Astrocyte (in vitro differentiated cells and primary cell): ENCODE data around the gene DBNDD2. TPM values are rescaled to one million over a fixed set of nuclear protein-coding genes. Genes with fewer than 3 reads are reported as not detected.

ENCODE experiments used
- DNase-seq: peaks from one replicate; pipeline ENCODE4 v3.0.0-alpha.2; 2010; ENCODE audit warnings: low read depth
- FAIRE-seq: peaks from 2 replicates; lab custom pipeline; 2011; peaks lifted over from hg19 to GRCh38; lab: Jason Lieb, UNC
- H2AFZ ChIP-seq: 2 replicates; pipeline ENCODE4 v1.6.0; 2012; ENCODE audit warnings: low read depth, low read length, inconsistent platforms
- H3K27ac ChIP-seq: 2 replicates; pipeline ENCODE4 v1.5.1; 2011; ENCODE audit warnings: low read depth, low read length, inconsistent platforms
- H3K27me3 ChIP-seq: 2 replicates; pipeline ENCODE4 v1.6.0; 2011; ENCODE audit warnings: low read length, inconsistent platforms; ENCODE audit not compliant: insufficient read depth
- H3K36me3 ChIP-seq: 2 replicates; pipeline ENCODE4 v1.5.1; 2011; ENCODE audit warnings: low read length, inconsistent platforms; ENCODE audit not compliant: insufficient read depth
- H3K4me1 ChIP-seq: 2 replicates; pipeline ENCODE4 v1.5.1; 2011; ENCODE audit warnings: low read length, inconsistent platforms; ENCODE audit not compliant: insufficient read depth
- H3K4me2 ChIP-seq: 2 replicates; pipeline ENCODE4 v1.6.0; 2012; ENCODE audit warnings: low read length, inconsistent platforms
- H3K4me3 ChIP-seq: 2 replicates; pipeline ENCODE4 v1.5.1; 2011; ENCODE audit warnings: low read depth, mild to moderate bottlenecking, low read length, inconsistent platforms; ENCODE audit not compliant: insufficient read depth
- H3K79me2 ChIP-seq: 2 replicates; pipeline ENCODE4 v1.6.0; 2012; ENCODE audit warnings: mild to moderate bottlenecking, low read length, inconsistent platforms; ENCODE audit not compliant: insufficient read depth
- H3K9ac ChIP-seq: 2 replicates; pipeline ENCODE4 v1.6.0; 2012; ENCODE audit warnings: mild to moderate bottlenecking, low read length, inconsistent platforms
- H3K9me3 ChIP-seq: 2 replicates; pipeline ENCODE4 v1.5.1; 2012; ENCODE audit warnings: low read depth, mild to moderate bottlenecking, low read length, inconsistent platforms; ENCODE audit not compliant: insufficient read depth
- H4K20me1 ChIP-seq: 2 replicates; pipeline ENCODE4 v1.6.0; 2012; ENCODE audit warnings: low read length, inconsistent platforms; ENCODE audit not compliant: insufficient read depth
- H3K27ac Mint-ChIP-seq: one replicate; pipeline ENCODE4 v1.8.0; 2021; ENCODE audit warnings: mild to moderate bottlenecking, mixed read lengths; ENCODE audit not compliant: unreplicated experiment
- H3K27me3 Mint-ChIP-seq: one replicate; pipeline ENCODE4 v1.8.0; 2021; ENCODE audit warnings: low read depth, mixed read lengths; ENCODE audit not compliant: unreplicated experiment
- H3K36me3 Mint-ChIP-seq: one replicate; pipeline ENCODE4 v1.8.0; 2021; ENCODE audit warnings: low read depth, mixed read lengths; ENCODE audit not compliant: unreplicated experiment
- H3K4me1 Mint-ChIP-seq: one replicate; pipeline ENCODE4 v1.8.0; 2021; ENCODE audit warnings: low read depth, mixed read lengths; ENCODE audit not compliant: unreplicated experiment
- H3K4me3 Mint-ChIP-seq: one replicate; pipeline ENCODE4 v1.8.0; 2021; ENCODE audit warnings: mild to moderate bottlenecking, moderate library complexity, mixed read lengths; ENCODE audit not compliant: unreplicated experiment
- H3K9me3 Mint-ChIP-seq: one replicate; pipeline ENCODE4 v1.8.0; 2021; ENCODE audit warnings: mild to moderate bottlenecking, mixed read lengths; ENCODE audit not compliant: unreplicated experiment
- CTCF ChIP-seq: IDR thresholded peaks from 2 replicates; pipeline ENCODE4 v1.5.1; 2011; ENCODE audit warnings: low read depth, mild to moderate bottlenecking, inconsistent platforms, low read length, moderate library complexity; ENCODE audit not compliant: insufficient read depth
- EZH2 ChIP-seq: IDR thresholded peaks from 2 replicates; pipeline ENCODE4 v1.6.1; 2012; ENCODE audit warnings: mild to moderate bottlenecking, low read length, inconsistent platforms; ENCODE audit not compliant: insufficient read depth
- total RNA-seq: library from RNA; stranded (reverse); gene quantifications from 2 replicates; pipeline ENCODE4 v1.2.1, GENCODE V29; 2021

Gene DBNDD2
- total RNA-seq, 1 donor from 2014 or later, result 11.3 TPM

DNA sequence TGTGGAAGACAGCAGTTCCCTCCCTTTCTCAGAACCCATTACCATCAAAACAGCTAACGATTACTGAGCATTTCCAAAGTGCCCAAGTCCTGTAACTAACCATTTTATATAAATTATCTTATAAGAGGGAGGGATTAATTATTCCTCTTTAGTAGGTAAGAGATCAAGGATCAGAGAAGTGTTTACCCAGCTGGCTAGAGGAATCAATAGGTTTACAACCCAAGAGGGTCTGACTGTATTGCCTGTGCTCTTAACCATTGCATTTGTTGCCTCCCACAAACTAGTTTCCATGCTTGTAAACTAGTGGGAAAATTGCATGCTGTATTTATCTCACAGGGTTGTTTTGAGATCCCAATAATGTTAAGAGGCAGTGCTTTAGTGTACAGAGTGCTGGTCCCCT, 3.7 kb upstream of the DBNDD2 start:
- H3K36me3 Mint-ChIP-seq, result peaks cover 13% of the 10 kb centered on the region
- H3K36me3 ChIP-seq, result no peaks in the 10 kb centered on the region

DNA sequence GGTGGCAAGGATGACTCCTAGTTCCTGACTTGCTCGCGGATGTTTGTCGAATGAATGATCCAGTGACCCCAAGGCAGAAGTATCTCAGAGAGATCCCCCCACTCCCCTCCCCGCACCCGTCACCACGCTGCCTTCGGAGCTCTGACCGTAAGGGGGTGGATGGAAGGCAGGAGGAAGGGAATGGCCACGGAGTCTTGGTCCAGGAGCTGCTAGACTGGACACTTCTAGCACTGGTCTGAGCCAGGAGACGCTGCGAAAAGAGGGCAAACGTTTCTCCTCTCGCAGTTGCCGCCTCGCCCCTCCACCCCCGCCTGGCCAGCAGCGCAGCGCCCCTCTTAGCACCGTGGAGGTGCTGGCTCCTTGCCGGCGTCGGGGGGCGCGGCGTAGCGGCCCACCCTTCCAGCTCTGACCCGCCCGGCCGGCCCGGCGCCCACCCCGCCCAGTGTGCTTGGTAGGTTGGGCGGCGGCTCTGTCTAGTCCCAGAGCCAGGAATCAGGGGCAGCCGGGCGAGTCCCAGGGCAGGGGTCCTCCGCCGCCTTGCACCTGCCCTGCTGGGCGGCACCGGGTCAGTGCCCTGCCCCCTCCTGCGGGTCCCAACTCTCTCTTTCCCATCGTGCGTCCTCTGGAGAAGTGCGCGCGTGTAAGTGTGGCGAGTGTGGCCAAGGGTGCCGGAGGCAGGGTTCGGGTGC, 2.4 kb upstream of the DBNDD2 start:
- H3K36me3 ChIP-seq, result no peaks in the 10 kb centered on the region
- H3K4me1 ChIP-seq, result peaks cover 16% of the 10 kb centered on the region
- peak overlapping the region; percentile 92 for H3K4me2 ChIP-seq
- Mint-ChIP-seq H3K4me3 (peak overlapping the region; percentile 75), H3K9me3 (peaks cover 4% of the 10 kb centered on the region), H3K27me3 (peaks cover 8% of the 10 kb centered on the region), H3K4me1 (no peaks in the 10 kb centered on the region), H3K27ac (no peak overlapping the region), H3K36me3 (peaks cover 9% of the 10 kb centered on the region)
- peaks cover 3% of the 10 kb centered on the region for H3K27me3 ChIP-seq
- DNase-seq (peak; percentile 3), FAIRE-seq (no peak)
- TF ChIP-seq CTCF, result no peak
- TF ChIP-seq EZH2, result no peak
- peaks cover 2% of the 10 kb centered on the region for H3K9me3 ChIP-seq
- no peak overlapping the region for H3K27ac ChIP-seq
- H3K4me3 ChIP-seq, result peak overlapping the region; percentile 63
- no peaks in the 10 kb centered on the region for H3K79me2 ChIP-seq
- peak overlapping the region; percentile 81 for H3K9ac ChIP-seq
- H2AFZ ChIP-seq, result peak overlapping the region; percentile 78
- peaks cover 6% of the 10 kb centered on the region for H4K20me1 ChIP-seq

More for the DNA sequence above, 3.7 kb upstream of the DBNDD2 start:
- Histone ChIP-seq H3K79me2 (no peaks in the 10 kb centered on the region), H4K20me1 (peaks cover 6% of the 10 kb centered on the region), H3K9ac (no peak overlapping the region), H3K27me3 (peaks cover 3% of the 10 kb centered on the region), H3K4me3 (no peak overlapping the region), H3K4me1 (peaks cover 16% of the 10 kb centered on the region), H2AFZ (no peak overlapping the region), H3K4me2 (no peak overlapping the region), H3K9me3 (peaks cover 6% of the 10 kb centered on the region), H3K27ac (no peak overlapping the region)
- H3K27ac Mint-ChIP-seq, result no peak overlapping the region
- FAIRE-seq (no peak), DNase-seq (no peak)
- H3K4me1 Mint-ChIP-seq, result no peaks in the 10 kb centered on the region
- no peak for TF ChIP-seq EZH2
- peak overlapping the region; percentile 43 for H3K4me3 Mint-ChIP-seq
- peaks cover 8% of the 10 kb centered on the region for H3K27me3 Mint-ChIP-seq
- H3K9me3 Mint-ChIP-seq, result peaks cover 12% of the 10 kb centered on the region

DNA sequence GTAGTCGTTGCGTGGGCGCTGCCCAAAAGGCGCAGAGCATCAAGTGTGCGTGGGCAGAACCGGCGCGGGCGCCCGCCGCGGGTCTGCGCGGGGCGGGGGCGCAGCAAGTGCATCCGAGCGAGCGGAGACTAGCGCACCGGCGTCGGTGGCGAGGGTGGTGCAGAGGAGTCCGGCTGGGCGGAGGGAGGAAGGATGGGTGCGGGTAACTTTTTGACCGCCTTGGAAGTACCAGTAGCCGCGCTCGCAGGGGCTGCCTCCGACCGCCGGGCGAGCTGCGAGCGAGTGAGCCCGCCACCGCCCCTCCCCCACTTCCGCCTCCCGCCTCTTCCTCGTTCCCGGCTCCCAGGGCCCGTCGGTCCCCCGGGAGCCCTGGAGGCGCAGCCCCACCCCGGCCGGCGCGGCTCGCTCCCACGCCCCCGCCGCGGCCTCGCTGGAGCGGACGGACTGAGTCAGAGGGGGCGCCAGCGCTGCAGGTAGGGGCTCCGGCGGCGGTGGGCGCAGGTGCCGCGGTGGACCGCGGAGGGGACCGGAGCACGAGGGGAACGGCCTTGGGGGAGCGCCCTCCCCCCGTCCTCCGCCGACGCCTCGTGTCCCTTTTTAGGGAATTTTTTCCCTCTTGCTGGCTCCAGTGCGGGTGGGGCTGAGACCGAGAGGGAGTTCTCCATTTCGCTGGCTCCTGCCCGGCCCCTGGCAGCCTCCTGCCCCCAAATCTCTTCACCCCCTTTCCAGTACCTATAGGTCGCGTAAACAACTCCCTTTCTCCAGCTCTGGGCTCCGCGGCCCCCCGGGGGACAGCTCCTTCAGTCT, 1.6 kb upstream of the DBNDD2 start:
- Mint-ChIP-seq H3K27me3 (peaks cover 8% of the 10 kb centered on the region), H3K4me1 (no peaks in the 10 kb centered on the region), H3K9me3 (peaks cover 1% of the 10 kb centered on the region), H3K4me3 (peak overlapping the region; percentile 85), H3K27ac (no peak overlapping the region), H3K36me3 (peaks cover 9% of the 10 kb centered on the region)
- Histone ChIP-seq H3K79me2 (no peaks in the 10 kb centered on the region), H3K4me3 (peak overlapping the region; percentile 63), H3K9me3 (no peaks in the 10 kb centered on the region), H4K20me1 (peaks cover 6% of the 10 kb centered on the region), H3K4me2 (peak overlapping the region; percentile 92), H3K9ac (peak overlapping the region; percentile 81), H2AFZ (peak overlapping the region; percentile 78), H3K27me3 (peaks cover 3% of the 10 kb centered on the region), H3K4me1 (peaks cover 16% of the 10 kb centered on the region), H3K27ac (no peak overlapping the region), H3K36me3 (no peaks in the 10 kb centered on the region)
- no peak for TF ChIP-seq CTCF
- peak; percentile 37 for TF ChIP-seq EZH2
- FAIRE-seq, result no peak
- peak; percentile 2 for DNase-seq
